GM19043 (cell line): ENCODE data around the gene CDC45.
"Not testable (repeated sequence)": the region's sequence is repeated elsewhere in the genome, so short reads cannot be mapped to it uniquely, and the experiment has no call there.

Experiments
- ATAC-seq: cut with Tn5 transposase; IDR thresholded peaks from one replicate; pipeline ENCODE4 v1.9.1; 2021; ENCODE audit warnings: low read depth; ENCODE audit not compliant: unreplicated experiment

The CDC45 gene

GRCh38 chr22:19525116-19525660, 45.5 kb downstream of the CDC45 start:
- ATAC-seq: no peak

- no peak for ATAC-seq
Observed at GRCh38 chr22:19525666-19526065, 45.9 kb downstream of the CDC45 start.

GRCh38 chr22:19526076-19526701, 46.5 kb downstream of the CDC45 start:
- no peak for ATAC-seq

- no peak for ATAC-seq
Observed at GRCh38 chr22:19526702-19527111, 47.0 kb downstream of the CDC45 start.

- ATAC-seq: no peak
Observed at GRCh38 chr22:19527321-19527721, 47.6 kb downstream of the CDC45 start.

- no peak for ATAC-seq
Observed at GRCh38 chr22:19527861-19528417, 48.2 kb downstream of the CDC45 start.

GRCh38 chr22:19529811-19530210, 50.1 kb downstream of the CDC45 start:
- ATAC-seq: no peak

GRCh38 chr22:19530751-19531150, 51.0 kb downstream of the CDC45 start:
- ATAC-seq: no peak

GRCh38 chr22:19531327-19531726, 51.6 kb downstream of the CDC45 start:
- ATAC-seq: not testable (repeated sequence)

- no peak for ATAC-seq
Observed at GRCh38 chr22:19533049-19533626, 53.4 kb downstream of the CDC45 start.

- no peak for ATAC-seq
Observed at GRCh38 chr22:19533857-19534256, 54.1 kb downstream of the CDC45 start.

- ATAC-seq: no peak
Observed at GRCh38 chr22:19535001-19535400, 55.3 kb downstream of the CDC45 start.

- no peak for ATAC-seq
Observed at GRCh38 chr22:19536564-19536963, 56.8 kb downstream of the CDC45 start.

GRCh38 chr22:19537941-19538488, 58.3 kb downstream of the CDC45 start:
- no peak for ATAC-seq

- no peak for ATAC-seq
Observed at GRCh38 chr22:19540394-19540793, 60.7 kb downstream of the CDC45 start.

GRCh38 chr22:19543970-19544708, 64.4 kb downstream of the CDC45 start:
- ATAC-seq: no peak

- ATAC-seq: no peak
Observed at GRCh38 chr22:19545935-19546207, 66.2 kb downstream of the CDC45 start.

- no peak for ATAC-seq
Observed at GRCh38 chr22:19546680-19547079, 67.0 kb downstream of the CDC45 start.

GRCh38 chr22:19547620-19548019, 67.9 kb downstream of the CDC45 start:
- no peak for ATAC-seq

GRCh38 chr22:19548427-19548826, 68.7 kb downstream of the CDC45 start:
- not testable (repeated sequence) for ATAC-seq

- ATAC-seq: no peak
Observed at GRCh38 chr22:19548964-19549363, 69.2 kb downstream of the CDC45 start.
